ENCODE measurements around the gene EXOC5. TPM values are rescaled to one million over a fixed set of nuclear protein-coding genes. Genes with fewer than 3 reads are reported as not detected.

EXOC5 gene
- 18.6 TPM for total RNA-seq

- Histone ChIP-seq H3K27me3 (ENCODE audit: insufficient read depth, low read length) (no peaks in the 10 kb centered on the region), H3K4me1 (ENCODE audit: insufficient read depth, low read length) (peaks cover 22% of the 10 kb centered on the region), H3K9me3 (ENCODE audit: low read depth, low read length) (no peaks in the 10 kb centered on the region), H3K4me3 (ENCODE audit: low read length) (peak within 1 kb of the TSS; percentile 93)
Observed at GRCh38 chr14:57268161-57269069, at the start of gene EXOC5, which contains the start of gene AP5M1. TSS of gene EXOC5 (minus strand) at chr14:57268905. CDS start at chr14:57268648, 257 bp downstream. TSS of gene AP5M1 (plus strand) at chr14:57268971. CDS start at chr14:57269315, 344 bp downstream.

GRCh38 chr14:57317248-57317833 is 48.6 kb upstream of the EXOC5 start:
- Histone ChIP-seq H3K9me3 (ENCODE audit: low read depth, low read length) (no peaks in the 10 kb centered on the region), H3K4me3 (ENCODE audit: low read length) (no peak overlapping the region), H3K27me3 (ENCODE audit: insufficient read depth, low read length) (peaks cover 7% of the 10 kb centered on the region), H3K4me1 (ENCODE audit: insufficient read depth, low read length) (no peaks in the 10 kb centered on the region)

- Histone ChIP-seq H3K4me3 (ENCODE audit: low read length) (no peak overlapping the region), H3K27me3 (ENCODE audit: insufficient read depth, low read length) (peaks cover 14% of the 10 kb centered on the region)
Observed at GRCh38 chr14:57314396-57315089, 45.8 kb upstream of the EXOC5 start.

GRCh38 chr14:57302883-57303282 is 34.2 kb upstream of the EXOC5 start:
- Histone ChIP-seq H3K9me3 (ENCODE audit: low read depth, low read length) (no peaks in the 10 kb centered on the region), H3K27me3 (ENCODE audit: insufficient read depth, low read length) (peaks cover 14% of the 10 kb centered on the region), H3K4me3 (ENCODE audit: low read length) (no peak overlapping the region), H3K4me1 (ENCODE audit: insufficient read depth, low read length) (no peaks in the 10 kb centered on the region)

More at GRCh38 chr14:57314396-57315089, 45.8 kb upstream of the EXOC5 start:
- Histone ChIP-seq H3K9me3 (ENCODE audit: low read depth, low read length) (no peaks in the 10 kb centered on the region), H3K4me1 (ENCODE audit: insufficient read depth, low read length) (no peaks in the 10 kb centered on the region)

GRCh38 chr14:57299511-57299910 is 30.8 kb upstream of the EXOC5 start:
- no peaks in the 10 kb centered on the region for H3K9me3 ChIP-seq (ENCODE audit: low read depth, low read length)

GRCh38 chr14:57297852-57298251 is 29.1 kb upstream of the EXOC5 start:
- H3K4me3 ChIP-seq (ENCODE audit: low read length) = no peak overlapping the region
- H3K27me3 ChIP-seq (ENCODE audit: insufficient read depth, low read length) = no peaks in the 10 kb centered on the region
- no peaks in the 10 kb centered on the region for H3K4me1 ChIP-seq (ENCODE audit: insufficient read depth, low read length)
- no peaks in the 10 kb centered on the region for H3K9me3 ChIP-seq (ENCODE audit: low read depth, low read length)

More at GRCh38 chr14:57299511-57299910, 30.8 kb upstream of the EXOC5 start:
- H3K27me3 ChIP-seq (ENCODE audit: insufficient read depth, low read length) = no peaks in the 10 kb centered on the region
- no peaks in the 10 kb centered on the region for H3K4me1 ChIP-seq (ENCODE audit: insufficient read depth, low read length)
- no peak overlapping the region for H3K4me3 ChIP-seq (ENCODE audit: low read length)

- H3K9me3 ChIP-seq (ENCODE audit: low read depth, low read length) = no peaks in the 10 kb centered on the region
- no peaks in the 10 kb centered on the region for H3K27me3 ChIP-seq (ENCODE audit: insufficient read depth, low read length)
- H3K4me1 ChIP-seq (ENCODE audit: insufficient read depth, low read length) = no peaks in the 10 kb centered on the region
- H3K4me3 ChIP-seq (ENCODE audit: low read length) = no peak overlapping the region
Observed at GRCh38 chr14:57295239-57295638, 26.5 kb upstream of the EXOC5 start.

GRCh38 chr14:57293866-57294837 is 25.4 kb upstream of the EXOC5 start:
- H3K27me3 ChIP-seq (ENCODE audit: insufficient read depth, low read length) = no peaks in the 10 kb centered on the region
- H3K4me1 ChIP-seq (ENCODE audit: insufficient read depth, low read length) = no peaks in the 10 kb centered on the region
- H3K4me3 ChIP-seq (ENCODE audit: low read length) = no peak overlapping the region

GRCh38 chr14:57291692-57292647 is 23.3 kb upstream of the EXOC5 start:
- Histone ChIP-seq H3K4me3 (ENCODE audit: low read length) (no peak overlapping the region), H3K27me3 (ENCODE audit: insufficient read depth, low read length) (no peaks in the 10 kb centered on the region), H3K4me1 (ENCODE audit: insufficient read depth, low read length) (no peaks in the 10 kb centered on the region), H3K9me3 (ENCODE audit: low read depth, low read length) (no peaks in the 10 kb centered on the region)

More at GRCh38 chr14:57293866-57294837, 25.4 kb upstream of the EXOC5 start:
- H3K9me3 ChIP-seq (ENCODE audit: low read depth, low read length) = no peaks in the 10 kb centered on the region

GRCh38 chr14:57290751-57291150 is 22.0 kb upstream of the EXOC5 start:
- H3K4me1 ChIP-seq (ENCODE audit: insufficient read depth, low read length) = no peaks in the 10 kb centered on the region
- no peaks in the 10 kb centered on the region for H3K9me3 ChIP-seq (ENCODE audit: low read depth, low read length)
- no peaks in the 10 kb centered on the region for H3K27me3 ChIP-seq (ENCODE audit: insufficient read depth, low read length)
- H3K4me3 ChIP-seq (ENCODE audit: low read length) = no peak overlapping the region

GRCh38 chr14:57287745-57288144 is 19.0 kb upstream of the EXOC5 start:
- Histone ChIP-seq H3K9me3 (ENCODE audit: low read depth, low read length) (no peaks in the 10 kb centered on the region), H3K27me3 (ENCODE audit: insufficient read depth, low read length) (no peaks in the 10 kb centered on the region), H3K4me1 (ENCODE audit: insufficient read depth, low read length) (no peaks in the 10 kb centered on the region), H3K4me3 (ENCODE audit: low read length) (no peak overlapping the region)

- H3K27me3 ChIP-seq (ENCODE audit: insufficient read depth, low read length) = no peaks in the 10 kb centered on the region
- H3K4me1 ChIP-seq (ENCODE audit: insufficient read depth, low read length) = no peaks in the 10 kb centered on the region
- H3K4me3 ChIP-seq (ENCODE audit: low read length) = no peak overlapping the region
- H3K9me3 ChIP-seq (ENCODE audit: low read depth, low read length) = no peaks in the 10 kb centered on the region
Observed at GRCh38 chr14:57277062-57277461, 8.4 kb upstream of the EXOC5 start.

- no peak overlapping the region for H3K4me3 ChIP-seq (ENCODE audit: low read length)
- H3K27me3 ChIP-seq (ENCODE audit: insufficient read depth, low read length) = no peaks in the 10 kb centered on the region
- peaks cover 4% of the 10 kb centered on the region for H3K4me1 ChIP-seq (ENCODE audit: insufficient read depth, low read length)
Observed at GRCh38 chr14:57275023-57275664, 6.4 kb upstream of the EXOC5 start.

More at GRCh38 chr14:57275023-57275664, 6.4 kb upstream of the EXOC5 start:
- no peaks in the 10 kb centered on the region for H3K9me3 ChIP-seq (ENCODE audit: low read depth, low read length)
